ENCODE measurements around the gene LIMA1.

- no peak for TF ChIP-seq CTCF (IDR thresholded peaks at IDR 0.05; ENCODE audit: low read depth, low read length, poor library complexity, severe bottlenecking)
- TF ChIP-seq EZH2phosphoT487 (IDR thresholded peaks at IDR 0.05; ENCODE audit: borderline replicate concordance, low read length): no peak
Observed at GRCh38 chr12:50297996-50298395, 14.7 kb upstream of the LIMA1 start.
